Measurements from ENCODE around the gene TCEA2.

DNA sequence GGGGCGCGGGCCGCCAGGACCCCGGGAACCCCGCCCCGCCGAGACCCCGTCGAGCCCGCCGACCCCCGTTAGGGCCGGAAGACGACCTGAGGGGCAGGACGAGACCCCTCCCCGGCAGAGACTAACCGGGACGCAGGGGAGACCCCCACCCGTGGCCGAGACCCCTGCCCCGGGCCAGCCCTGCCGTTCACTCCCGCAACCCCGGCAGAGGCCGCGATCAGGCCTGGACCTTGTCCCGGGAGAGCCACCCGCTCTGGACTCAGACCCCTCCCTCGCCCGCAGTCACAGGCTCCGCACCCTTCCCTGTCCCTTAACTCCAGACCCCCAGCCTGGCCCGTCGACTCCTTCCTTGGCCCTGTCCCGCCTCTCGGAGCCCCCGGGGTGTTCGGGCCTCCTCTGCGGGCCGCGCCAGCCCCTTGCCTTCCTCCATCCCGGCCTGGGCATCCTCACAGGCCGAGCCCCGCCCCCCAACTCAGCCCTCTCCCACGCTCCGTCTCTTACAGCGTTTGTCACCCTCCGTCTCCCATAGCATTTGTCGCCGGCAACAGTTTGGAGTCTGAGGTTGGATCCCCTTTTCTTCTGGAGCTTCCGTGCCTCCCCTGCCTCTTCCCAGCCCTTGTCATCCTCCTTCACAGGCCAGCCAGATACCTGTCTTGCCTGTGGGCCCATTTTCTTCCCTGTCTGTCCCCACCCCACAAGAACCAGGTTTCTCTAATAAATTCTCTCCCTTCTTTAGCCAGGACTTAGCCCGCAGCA lies 569 bp downstream of the TCEA2 start:
- TF ChIP-seq FOXK2 (IDR thresholded peaks at IDR 0.05) (no peak), ELF4 (IDR thresholded peaks at IDR 0.05) (no peak)

All from HEK293T (cell line).